ENCODE data around the gene BTBD18. TPM values are rescaled to one million over a fixed set of nuclear protein-coding genes. Genes with fewer than 3 reads are reported as not detected.

Gene BTBD18
- total and polyA plus RNA-seq, 3 donors from 2014 or later, result 2.8 to 7.2 (median 3.1) TPM

GRCh38 chr11:57744357-57744756, 7.3 kb downstream of the BTBD18 start:
- 82 to 94% methylated on average over 2 of the region's 2 CpGs for WGBS, 2 donors
- no peak for DNase-seq
- H3K4me1 ChIP-seq, result peaks cover 11% of the 10 kb centered on the region
- TF ChIP-seq CTCF (IDR thresholded peaks at IDR 0.05) (no peak), POLR2A (IDR thresholded peaks at IDR 0.05) (no peak)
- H3K4me3 ChIP-seq, result no peak overlapping the region
- H3K9me3 ChIP-seq, result no peaks in the 10 kb centered on the region
- H3K36me3 ChIP-seq (ENCODE audit: low read depth, missing control alignments), result no peaks in the 10 kb centered on the region
- no peaks in the 10 kb centered on the region for H3K27me3 ChIP-seq
- no peak overlapping the region for H3K27ac ChIP-seq
- intact Hi-C loops (cut with DNase I; ENCODE audit: low total_unique reads), result loop anchor here (10.0 kb wide), 1 partner anchor 60 kb away; no protein-coding TSS in a partner anchor

GRCh38 chr11:57742087-57742452, 9.5 kb downstream of the BTBD18 start:
- WGBS, 2 donors, result 0 to 4% methylated on average over 9 to 10 of the region's 10 CpGs
- no peaks in the 10 kb centered on the region for H3K36me3 ChIP-seq (ENCODE audit: low read depth, missing control alignments)
- intact Hi-C loops (cut with DNase I; ENCODE audit: low total_unique reads), result loop anchor here (10.0 kb wide), 1 partner anchor 63 kb away; no protein-coding TSS in a partner anchor
- no peak for DNase-seq
- peak overlapping the region; percentile 73 to 87 for H3K4me3 ChIP-seq
- no peaks in the 10 kb centered on the region for H3K27me3 ChIP-seq
- no peaks in the 10 kb centered on the region for H3K9me3 ChIP-seq
- no peak for TF ChIP-seq POLR2A (IDR thresholded peaks at IDR 0.05)
- TF ChIP-seq CTCF (IDR thresholded peaks at IDR 0.05), result no peak
- H3K4me1 ChIP-seq, result peaks cover 11% of the 10 kb centered on the region
- peak overlapping the region; percentile 89 to 91 for H3K27ac ChIP-seq

GRCh38 chr11:57741132-57742086, 10.2 kb downstream of the BTBD18 start, which contains the start of gene SELENOH:
SELENOH (plus strand) TSS chr11:57741491; CDS start chr11:57741596, 105 bp downstream.
- peak; percentile 97 for DNase-seq
- Histone ChIP-seq H3K27ac (peak within 1 kb of the TSS; percentile 89 to 91), H3K4me3 (peak within 1 kb of the TSS; percentile 73 to 87), H3K9me3 (no peaks in the 10 kb centered on the region), H3K36me3 (ENCODE audit: low read depth, missing control alignments) (no peaks in the 10 kb centered on the region), H3K27me3 (no peaks in the 10 kb centered on the region), H3K4me1 (peaks cover 11% of the 10 kb centered on the region)
- TF ChIP-seq POLR2A (IDR thresholded peaks at IDR 0.05), result no peak
- no peak for TF ChIP-seq CTCF (IDR thresholded peaks at IDR 0.05)
- 1 to 4% methylated on average over 41 to 75 of the region's 75 CpGs for WGBS, 2 donors
- intact Hi-C loops (cut with DNase I; ENCODE audit: low total_unique reads), result loop anchor here (10.0 kb wide), 1 partner anchor 63 kb away; no protein-coding TSS in a partner anchor

- H3K4me3 ChIP-seq, result no peak overlapping the region
- intact Hi-C loops (cut with DNase I; ENCODE audit: low total_unique reads), result no loop called here
- TF ChIP-seq CTCF (IDR thresholded peaks at IDR 0.05) (no peak), POLR2A (IDR thresholded peaks at IDR 0.05) (no peak)
- no peak for DNase-seq
- no peaks in the 10 kb centered on the region for H3K9me3 ChIP-seq
- H3K4me1 ChIP-seq, result no peaks in the 10 kb centered on the region
- 72 to 79% methylated on average over 3 of the region's 3 CpGs for WGBS, 2 donors
- no peaks in the 10 kb centered on the region for H3K27me3 ChIP-seq
- H3K27ac ChIP-seq, result no peak overlapping the region
- no peaks in the 10 kb centered on the region for H3K36me3 ChIP-seq (ENCODE audit: low read depth, missing control alignments)
Observed at GRCh38 chr11:57735619-57736298, 15.9 kb downstream of the BTBD18 start.

All from testis (tissue), 3 donors.